ENCODE data around the gene COL4A2.

Gene COL4A2

DNA sequence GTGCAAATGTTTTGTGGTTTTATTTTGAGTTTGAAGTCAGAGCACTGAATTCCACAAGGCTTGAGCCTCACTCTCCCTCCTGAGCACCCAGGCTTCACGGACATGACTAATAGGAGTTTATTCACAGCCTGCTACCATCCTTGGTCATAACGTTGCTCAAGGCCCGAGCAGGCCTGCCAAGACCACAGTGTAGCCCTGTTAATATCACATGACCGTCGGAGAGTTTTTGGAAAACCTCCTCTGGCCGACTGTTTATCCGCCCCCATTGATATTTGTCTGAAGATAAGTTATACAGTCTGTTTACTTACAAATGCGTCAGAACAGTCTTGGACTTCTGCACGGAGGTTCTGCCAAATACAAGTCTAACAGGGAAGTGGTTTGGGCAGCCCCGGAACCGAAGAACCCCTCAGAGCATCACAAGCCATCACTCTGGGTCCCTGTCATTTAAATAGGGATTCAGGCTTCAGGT lies 89.9 kb downstream of the COL4A2 start (continued):
- TF ChIP-seq, protein P1, sequence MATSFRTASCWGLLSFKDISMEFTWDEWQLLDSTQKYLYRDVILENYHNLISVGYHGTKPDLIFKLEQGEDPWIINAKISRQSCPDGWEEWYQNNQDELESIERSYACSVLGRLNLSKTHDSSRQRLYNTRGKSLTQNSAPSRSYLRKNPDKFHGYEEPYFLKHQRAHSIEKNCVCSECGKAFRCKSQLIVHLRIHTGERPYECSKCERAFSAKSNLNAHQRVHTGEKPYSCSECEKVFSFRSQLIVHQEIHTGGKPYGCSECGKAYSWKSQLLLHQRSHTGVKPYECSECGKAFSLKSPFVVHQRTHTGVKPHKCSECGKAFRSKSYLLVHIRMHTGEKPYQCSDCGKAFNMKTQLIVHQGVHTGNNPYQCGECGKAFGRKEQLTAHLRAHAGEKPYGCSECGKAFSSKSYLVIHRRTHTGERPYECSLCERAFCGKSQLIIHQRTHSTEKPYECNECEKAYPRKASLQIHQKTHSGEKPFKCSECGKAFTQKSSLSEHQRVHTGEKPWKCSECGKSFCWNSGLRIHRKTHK (tag by site-specific recombination; IDR thresholded peaks at IDR 0.05) = no peak
- TF ChIP-seq ZBTB1 (tag by site-specific recombination; IDR thresholded peaks at IDR 0.05) = no peak
- TF ChIP-seq ZBTB20 (tag by site-specific recombination; IDR thresholded peaks at IDR 0.05) = no peak
- TF ChIP-seq ZSCAN16 (tag by site-specific recombination; IDR thresholded peaks at IDR 0.05) = no peak
- TF ChIP-seq, protein P2, sequence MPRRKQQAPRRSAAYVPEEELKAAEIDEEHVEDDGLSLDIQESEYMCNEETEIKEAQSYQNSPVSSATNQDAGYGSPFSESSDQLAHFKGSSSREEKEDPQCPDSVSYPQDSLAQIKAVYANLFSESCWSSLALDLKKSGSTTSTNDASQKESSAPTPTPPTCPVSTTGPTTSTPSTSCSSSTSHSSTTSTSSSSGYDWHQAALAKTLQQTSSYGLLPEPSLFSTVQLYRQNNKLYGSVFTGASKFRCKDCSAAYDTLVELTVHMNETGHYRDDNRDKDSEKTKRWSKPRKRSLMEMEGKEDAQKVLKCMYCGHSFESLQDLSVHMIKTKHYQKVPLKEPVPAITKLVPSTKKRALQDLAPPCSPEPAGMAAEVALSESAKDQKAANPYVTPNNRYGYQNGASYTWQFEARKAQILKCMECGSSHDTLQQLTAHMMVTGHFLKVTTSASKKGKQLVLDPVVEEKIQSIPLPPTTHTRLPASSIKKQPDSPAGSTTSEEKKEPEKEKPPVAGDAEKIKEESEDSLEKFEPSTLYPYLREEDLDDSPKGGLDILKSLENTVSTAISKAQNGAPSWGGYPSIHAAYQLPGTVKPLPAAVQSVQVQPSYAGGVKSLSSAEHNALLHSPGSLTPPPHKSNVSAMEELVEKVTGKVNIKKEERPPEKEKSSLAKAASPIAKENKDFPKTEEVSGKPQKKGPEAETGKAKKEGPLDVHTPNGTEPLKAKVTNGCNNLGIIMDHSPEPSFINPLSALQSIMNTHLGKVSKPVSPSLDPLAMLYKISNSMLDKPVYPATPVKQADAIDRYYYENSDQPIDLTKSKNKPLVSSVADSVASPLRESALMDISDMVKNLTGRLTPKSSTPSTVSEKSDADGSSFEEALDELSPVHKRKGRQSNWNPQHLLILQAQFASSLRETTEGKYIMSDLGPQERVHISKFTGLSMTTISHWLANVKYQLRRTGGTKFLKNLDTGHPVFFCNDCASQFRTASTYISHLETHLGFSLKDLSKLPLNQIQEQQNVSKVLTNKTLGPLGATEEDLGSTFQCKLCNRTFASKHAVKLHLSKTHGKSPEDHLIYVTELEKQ (tag by site-specific recombination; IDR thresholded peaks at IDR 0.05; ENCODE audit: borderline replicate concordance) = no peak

DNA sequence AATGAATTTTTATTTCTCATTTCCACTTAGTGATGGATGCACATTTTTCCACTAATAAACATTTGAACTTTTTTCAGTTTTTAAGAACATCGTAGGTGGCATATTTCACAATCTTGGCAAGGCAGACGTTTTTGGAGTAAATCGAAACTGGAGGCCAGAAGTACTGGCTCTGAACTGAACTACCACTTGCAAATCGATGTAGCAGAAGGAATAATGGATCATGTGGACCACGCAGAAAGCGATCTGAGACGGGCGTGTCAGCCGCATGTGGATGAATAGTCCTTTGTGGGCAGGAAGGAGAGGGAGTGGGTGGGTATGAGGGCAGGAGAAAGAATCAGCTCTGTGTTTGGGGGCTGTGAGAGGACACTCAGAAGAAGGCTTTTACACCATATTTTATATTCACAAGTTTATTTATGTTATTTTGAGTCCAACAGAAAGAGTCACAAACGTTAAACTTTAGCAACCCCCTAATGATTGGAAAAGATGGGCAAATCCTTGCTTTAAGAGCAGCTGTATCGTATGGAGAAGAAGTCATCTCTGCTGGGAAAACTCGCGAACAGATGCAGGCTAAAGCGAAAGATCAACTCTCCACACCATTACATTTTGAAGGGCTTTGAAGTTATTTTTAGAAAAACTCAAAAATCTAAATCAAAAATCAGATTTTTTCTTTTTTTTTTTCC lies 90.5 kb downstream of the COL4A2 start:
- ChIA-PET CTCF (interaction anchor here (2.6 kb wide), 1 partner anchor 15 kb away, joined by 9 read pairs; no protein-coding TSS in a partner anchor), POLR2A (no interaction called here)
- Histone ChIP-seq H3K9me3 (ENCODE audit: control insufficient read depth, insufficient read depth, low read depth, low read length) (no peaks in the 10 kb centered on the region), H3K4me1 (ENCODE audit: control insufficient read depth, insufficient read depth, low read length) (no peaks in the 10 kb centered on the region), H3K27ac (ENCODE audit: extremely low read depth, low read depth, low read length) (no peak overlapping the region), H3K4me3 (ENCODE audit: low read depth, low read length) (no peak overlapping the region), H3K36me3 (ENCODE audit: control insufficient read depth in 2 of 2, insufficient read depth in 1 of 2, low read length in 2 of 2) (no peaks in the 10 kb centered on the region)
- TF ChIP-seq ZFHX2 (tag by site-specific recombination; conservative IDR thresholded peaks at IDR 0.05) = peak; percentile 54
- TF ChIP-seq ZNF391 (tag by site-specific recombination; IDR thresholded peaks at IDR 0.05; ENCODE audit: borderline replicate concordance, low read depth) = no peak
- 0 out of 2 replicates have a peak, but pooled peaks have one; percentile 42 for TF ChIP-seq EGR2 (tag by site-specific recombination; IDR thresholded peaks at IDR 0.05; ENCODE audit: low read depth)

DNA sequence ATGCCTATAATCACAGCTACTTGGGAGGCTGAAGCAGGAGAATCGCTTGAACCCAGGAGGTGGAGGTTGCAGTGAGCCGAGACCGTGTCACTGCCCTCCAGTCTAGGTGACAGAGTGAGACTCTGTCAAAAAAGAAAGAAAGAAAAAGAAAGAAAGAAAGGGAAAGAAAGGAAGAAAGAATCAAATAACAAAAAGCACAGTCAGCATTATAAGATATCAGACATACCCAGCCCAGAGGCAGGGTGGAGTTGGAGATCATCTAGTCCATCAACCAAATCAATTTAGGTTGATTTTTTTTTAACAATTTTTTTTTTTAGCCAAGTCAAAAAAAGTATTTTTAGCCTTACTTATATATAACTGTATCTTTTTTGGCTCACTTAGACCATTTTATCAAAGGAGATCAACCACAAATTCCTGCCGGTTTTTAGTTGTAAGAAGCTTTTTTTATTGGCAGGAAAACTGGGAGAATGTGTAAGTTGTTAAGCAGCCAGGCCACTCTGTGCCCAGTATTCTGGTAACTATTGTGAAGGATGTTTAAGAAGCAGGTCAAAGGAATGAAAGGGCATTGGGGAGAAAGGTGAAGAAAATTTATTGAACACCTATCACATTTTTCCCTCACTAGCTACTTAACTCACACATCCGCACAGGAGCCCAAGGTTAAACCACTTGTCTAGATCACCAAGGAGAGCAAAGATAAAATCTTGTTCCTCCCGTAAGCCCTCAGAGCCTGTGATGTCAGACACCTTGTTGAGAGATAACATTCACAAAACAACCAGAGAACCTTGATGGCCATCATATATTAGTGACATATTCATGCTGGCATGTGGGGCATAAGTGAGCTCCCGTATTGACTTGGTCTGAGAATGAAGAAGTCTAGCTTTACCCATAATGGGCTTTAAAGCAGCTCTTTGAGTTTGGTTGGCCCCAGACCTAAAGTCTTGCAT lies 91.8 kb downstream of the COL4A2 start:
- POLR2A ChIA-PET = interaction anchor here (0.9 to 1.4 kb wide), 2 partner anchors 10 to 11 kb away, joined by 4 to 11 read pairs; no protein-coding TSS in a partner anchor
- H3K9me3 ChIP-seq (ENCODE audit: control insufficient read depth, insufficient read depth, low read depth, low read length) = no peaks in the 10 kb centered on the region
- TF ChIP-seq ZNF544 (tag by site-specific recombination; IDR thresholded peaks at IDR 0.05) = no peak
- TF ChIP-seq KLF10 (tag by site-specific recombination; IDR thresholded peaks at IDR 0.05) = no peak
- no peak for TF ChIP-seq ZBTB17 (tag by site-specific recombination; IDR thresholded peaks at IDR 0.05)
- no peak for TF ChIP-seq YY1 (tag by site-specific recombination; IDR thresholded peaks at IDR 0.05)
- TF ChIP-seq ZBTB8A (tag by site-specific recombination; IDR thresholded peaks at IDR 0.05) = no peak
- no peak for TF ChIP-seq OVOL3 (tag by site-specific recombination; IDR thresholded peaks at IDR 0.05)
- TF ChIP-seq ZNF133 (tag by site-specific recombination; IDR thresholded peaks at IDR 0.05) = no peak
- no peak for TF ChIP-seq ZNF341 (tag by site-specific recombination; IDR thresholded peaks at IDR 0.05; ENCODE audit: low read depth)
- TF ChIP-seq ZNF624 (tag by site-specific recombination; IDR thresholded peaks at IDR 0.05) = no peak
- TF ChIP-seq, protein P3, sequence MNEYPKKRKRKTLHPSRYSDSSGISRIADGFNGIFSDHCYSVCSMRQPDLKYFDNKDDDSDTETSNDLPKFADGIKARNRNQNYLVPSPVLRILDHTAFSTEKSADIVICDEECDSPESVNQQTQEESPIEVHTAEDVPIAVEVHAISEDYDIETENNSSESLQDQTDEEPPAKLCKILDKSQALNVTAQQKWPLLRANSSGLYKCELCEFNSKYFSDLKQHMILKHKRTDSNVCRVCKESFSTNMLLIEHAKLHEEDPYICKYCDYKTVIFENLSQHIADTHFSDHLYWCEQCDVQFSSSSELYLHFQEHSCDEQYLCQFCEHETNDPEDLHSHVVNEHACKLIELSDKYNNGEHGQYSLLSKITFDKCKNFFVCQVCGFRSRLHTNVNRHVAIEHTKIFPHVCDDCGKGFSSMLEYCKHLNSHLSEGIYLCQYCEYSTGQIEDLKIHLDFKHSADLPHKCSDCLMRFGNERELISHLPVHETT (tag by site-specific recombination; IDR thresholded peaks at IDR 0.05) = no peak
- no peak for TF ChIP-seq ZNF211 (tag by site-specific recombination; IDR thresholded peaks at IDR 0.05; ENCODE audit: low read depth)
- no peak for TF ChIP-seq KLF8 (tag by site-specific recombination; IDR thresholded peaks at IDR 0.05)
- no peak for TF ChIP-seq FEZF1 (tag by site-specific recombination; IDR thresholded peaks at IDR 0.05)

More for the DNA sequence above, 91.8 kb downstream of the COL4A2 start:
- Histone ChIP-seq H3K4me3 (ENCODE audit: low read depth, low read length) (no peak overlapping the region), H3K4me1 (ENCODE audit: control insufficient read depth, insufficient read depth, low read length) (no peaks in the 10 kb centered on the region), H3K27ac (ENCODE audit: extremely low read depth, low read depth, low read length) (no peak overlapping the region), H3K36me3 (ENCODE audit: control insufficient read depth in 2 of 2, insufficient read depth in 1 of 2, low read length in 2 of 2) (no peaks in the 10 kb centered on the region)
- CTCF ChIA-PET = interaction anchor here (2.6 kb wide), 1 partner anchor 13 kb away, joined by 9 read pairs; no protein-coding TSS in a partner anchor
